Glutamatergic neuron (in vitro differentiated cells): ENCODE measurements around the gene MT1H. TPM values are rescaled to one million over a fixed set of nuclear protein-coding genes. Genes with fewer than 3 reads are reported as not detected.
A peak's percentile ranks its signal among the peaks of the same experiment; 100 is the strongest.

Source experiments
- DNase-seq: peaks from one replicate; pipeline ENCODE4 v3.0.0; 2022
- H3K27ac Mint-ChIP-seq: one replicate; pipeline ENCODE4 v1.8.0; 2020; ENCODE audit warnings: mild to moderate bottlenecking, mixed read lengths, inconsistent platforms; ENCODE audit not compliant: unreplicated experiment
- H3K27me3 Mint-ChIP-seq: one replicate; pipeline ENCODE4 v1.8.0; 2020; ENCODE audit warnings: mild to moderate bottlenecking, moderate library complexity, mixed read lengths, inconsistent platforms; ENCODE audit not compliant: unreplicated experiment
- H3K36me3 Mint-ChIP-seq: one replicate; pipeline ENCODE4 v1.8.0; 2020; ENCODE audit warnings: mild to moderate bottlenecking, mixed read lengths, inconsistent platforms; ENCODE audit not compliant: unreplicated experiment
- H3K4me1 Mint-ChIP-seq: one replicate; pipeline ENCODE4 v1.8.0; 2020; ENCODE audit warnings: mild to moderate bottlenecking, low read depth, mixed read lengths, inconsistent platforms; ENCODE audit not compliant: unreplicated experiment
- H3K4me3 Mint-ChIP-seq: one replicate; pipeline ENCODE4 v1.8.0; 2020; ENCODE audit warnings: mild to moderate bottlenecking, mixed read lengths, inconsistent platforms; ENCODE audit not compliant: unreplicated experiment
- H3K9me3 Mint-ChIP-seq: one replicate; pipeline ENCODE4 v1.8.0; 2020; ENCODE audit warnings: mild to moderate bottlenecking, moderate library complexity, mixed read lengths, inconsistent platforms; ENCODE audit not compliant: unreplicated experiment
- CTCF ChIP-seq: fragments of 200-600 bp; sonication (generic); IDR thresholded peaks from one replicate; pipeline ENCODE4 v1.5.0; 2021; ENCODE audit not compliant: partially characterized antibody, unreplicated experiment
- total RNA-seq: library from RNA; stranded (reverse); fragmentation: NEBNext Ultra II Directional; extraction: Animal tissue kit (Norgen Biotek cat#: 25700); gene quantifications from one replicate; pipeline ENCODE4 v1.2.1, GENCODE V29; 2021; ENCODE audit not compliant: unreplicated experiment

The MT1H gene
- total RNA-seq, 1 donor from 2014 or later = not detected

- Mint-ChIP-seq H3K27ac (no peak overlapping the region), H3K4me3 (peak overlapping the region; percentile 70), H3K36me3 (no peaks in the 10 kb centered on the region), H3K4me1 (peaks cover 13% of the 10 kb centered on the region), H3K9me3 (peaks cover 9% of the 10 kb centered on the region), H3K27me3 (peaks cover 31% of the 10 kb centered on the region)
- TF ChIP-seq CTCF = no peak
- no peak for DNase-seq
These were observed 36.7 kb upstream of the MT1H start for GRCh38 chr16:56632848-56633365.

GRCh38 chr16:56633535-56633934 is 36.1 kb upstream of the MT1H start:
- no peak for TF ChIP-seq CTCF
- no peak for DNase-seq
- Mint-ChIP-seq H3K27me3 (peaks cover 34% of the 10 kb centered on the region), H3K4me1 (peaks cover 14% of the 10 kb centered on the region), H3K9me3 (peaks cover 9% of the 10 kb centered on the region), H3K4me3 (no peak overlapping the region), H3K36me3 (no peaks in the 10 kb centered on the region), H3K27ac (no peak overlapping the region)

GRCh38 chr16:56634715-56635440 is 34.7 kb upstream of the MT1H start:
- H3K4me3 Mint-ChIP-seq = peak overlapping the region; percentile 57
- no peak overlapping the region for H3K27ac Mint-ChIP-seq
- DNase-seq = no peak
- no peaks in the 10 kb centered on the region for H3K36me3 Mint-ChIP-seq
- peaks cover 38% of the 10 kb centered on the region for H3K27me3 Mint-ChIP-seq
- peaks cover 9% of the 10 kb centered on the region for H3K9me3 Mint-ChIP-seq
- H3K4me1 Mint-ChIP-seq = peaks cover 14% of the 10 kb centered on the region
- TF ChIP-seq CTCF = no peak

GRCh38 chr16:56635441-56635967 is 34.1 kb upstream of the MT1H start:
- Mint-ChIP-seq H3K27ac (no peak overlapping the region), H3K9me3 (peaks cover 9% of the 10 kb centered on the region), H3K4me3 (no peak overlapping the region), H3K27me3 (peaks cover 41% of the 10 kb centered on the region), H3K36me3 (no peaks in the 10 kb centered on the region), H3K4me1 (peaks cover 14% of the 10 kb centered on the region)
- no peak for TF ChIP-seq CTCF
- DNase-seq = no peak
